DND-41 (cell line): ENCODE results near the gene MGA.
A peak's percentile ranks its signal among the peaks of the same experiment; 100 is the strongest.

Source experiments
- ATAC-seq: fragments of 200-7000 bp; cut with Tn5 transposase; 3 replicates; pipeline ENCODE4 v1.9.1; 2021; ENCODE audit warnings: low read depth; ENCODE audit not compliant: insufficient read depth
- DNase-seq: peaks from one replicate; pipeline ENCODE4 v3.0.0-alpha.2; 2020
- H2AFZ ChIP-seq: 2 replicates; pipeline ENCODE4 v1.6.0; 2012; ENCODE audit warnings: low read depth, low read length
- H3K27ac ChIP-seq: 2 replicates; pipeline ENCODE4 v1.5.1; 2012; ENCODE audit warnings: low read length, inconsistent platforms
- H3K27me3 ChIP-seq: fragments of 200-600 bp; sonication (generic); 2 replicates; pipeline ENCODE4 v1.6.0; 2012; ENCODE audit warnings: low read length, mild to moderate bottlenecking, inconsistent platforms; ENCODE audit not compliant: insufficient read depth, poor library complexity
- H3K36me3 ChIP-seq: 2 replicates; pipeline ENCODE4 v1.5.1; 2012; ENCODE audit warnings: low read length, inconsistent platforms; ENCODE audit not compliant: insufficient read depth
- H3K4me1 ChIP-seq: 2 replicates; pipeline ENCODE4 v1.5.1; 2012; ENCODE audit warnings: mild to moderate bottlenecking, low read length; ENCODE audit not compliant: insufficient read depth
- H3K4me2 ChIP-seq: 2 replicates; pipeline ENCODE4 v1.6.0; 2012; ENCODE audit warnings: mild to moderate bottlenecking, moderate library complexity, low read length, inconsistent platforms; ENCODE audit not compliant: insufficient read depth
- H3K4me3 ChIP-seq, 2 experiments: fragments of 200-600 bp in 1 of 2; shearing (Covaris generic) in 1 of 2; 2 replicates each; pipeline ENCODE4 v1.5.1; 2012 to 2016; ENCODE audit warnings: inconsistent platforms in 2 of 2, low read length in 2 of 2, mild to moderate bottlenecking in 2 of 2, low read depth in 1 of 2, moderate library complexity in 1 of 2
- H3K79me2 ChIP-seq: 2 replicates; pipeline ENCODE4 v1.6.0; 2012; ENCODE audit warnings: low read length, inconsistent platforms; ENCODE audit not compliant: insufficient read depth
- H3K9ac ChIP-seq: 2 replicates; pipeline ENCODE4 v1.6.0; 2012; ENCODE audit warnings: low read depth, mild to moderate bottlenecking, inconsistent platforms, low read length, moderate library complexity
- H3K9me3 ChIP-seq: 2 replicates; pipeline ENCODE4 v1.5.1; 2012; ENCODE audit warnings: low read length, moderate library complexity, mild to moderate bottlenecking, inconsistent platforms; ENCODE audit not compliant: insufficient read depth, severe bottlenecking
- H4K20me1 ChIP-seq: 2 replicates; pipeline ENCODE4 v1.6.0; 2012; ENCODE audit warnings: low read length; ENCODE audit not compliant: insufficient read depth
- EZH2 ChIP-seq: IDR thresholded peaks from 3 replicates; pipeline ENCODE4 v1.6.1; 2012; ENCODE audit warnings: borderline replicate concordance, low read depth, mild to moderate bottlenecking, moderate library complexity, low read length, inconsistent platforms; ENCODE audit not compliant: severe bottlenecking
- TF ChIP-seq, protein P1 (sequence below): IDR thresholded peaks from 2 replicates; pipeline ENCODE4 v1.5.1; 2012; ENCODE audit warnings: borderline replicate concordance, low read length, moderate library complexity, mild to moderate bottlenecking; ENCODE audit not compliant: poor library complexity, severe bottlenecking; ENCODE audit errors: extremely low read depth

MGA gene

DNA sequence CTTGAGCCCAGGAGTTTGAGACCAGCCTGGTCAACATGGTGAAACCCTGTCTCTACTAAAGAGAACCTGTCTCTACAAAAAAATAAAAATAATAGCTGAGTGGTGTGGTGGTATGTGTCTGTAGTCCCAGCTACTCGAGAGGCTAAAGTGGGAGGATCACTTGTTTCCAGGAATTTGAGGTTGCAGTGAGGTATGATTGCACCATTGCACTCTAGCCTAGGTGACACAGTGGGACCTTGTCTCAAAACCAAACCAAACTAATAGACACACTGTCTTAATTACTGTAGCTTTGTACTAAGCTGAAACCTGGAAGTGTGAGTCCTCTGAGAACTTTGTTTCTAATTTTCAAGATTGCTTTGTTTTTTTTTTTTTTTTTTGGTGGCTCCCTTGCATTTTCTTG is 30.4 kb downstream of the MGA start:
- DNase-seq, result no peak

DNA sequence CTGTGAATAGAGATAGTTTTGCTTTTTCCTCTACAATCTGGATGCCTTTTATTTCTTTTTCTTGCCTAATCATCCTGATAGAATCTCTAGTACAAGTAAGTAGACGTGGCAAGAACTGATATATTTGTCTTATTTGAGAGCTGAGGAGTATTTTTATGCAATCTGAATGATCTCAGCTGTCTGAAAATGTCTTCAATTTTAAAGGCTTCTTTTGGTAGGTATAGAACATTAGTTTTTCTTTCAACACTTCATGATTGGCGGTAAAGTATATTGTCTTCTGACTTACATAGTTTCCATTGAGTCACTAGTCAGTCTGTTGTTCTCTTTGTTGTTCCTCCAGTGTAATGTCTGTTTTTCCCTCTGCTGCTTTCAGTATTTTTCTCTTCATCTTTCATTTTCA is 31.3 kb downstream of the MGA start:
- Histone ChIP-seq H3K9me3 (no peaks in the 10 kb centered on the region), H3K36me3 (peaks cover 5% of the 10 kb centered on the region), H2AFZ (no peak overlapping the region), H3K27ac (peak overlapping the region; percentile 26; the same call in 1 of the 2 replicates), H3K4me3 (no peak overlapping the region), H3K27me3 (no peaks in the 10 kb centered on the region), H3K4me2 (peak overlapping the region; percentile 15; the same call in 1 of the 2 replicates), H4K20me1 (peaks cover 11% of the 10 kb centered on the region; the same call in 1 of the 2 replicates), H3K4me1 (peaks cover 43% of the 10 kb centered on the region), H3K79me2 (peaks cover 95% of the 10 kb centered on the region), H3K9ac (no peak overlapping the region)
- no peak for DNase-seq
- no peak for ATAC-seq
- no peak for TF ChIP-seq EZH2
- TF ChIP-seq, protein P1, sequence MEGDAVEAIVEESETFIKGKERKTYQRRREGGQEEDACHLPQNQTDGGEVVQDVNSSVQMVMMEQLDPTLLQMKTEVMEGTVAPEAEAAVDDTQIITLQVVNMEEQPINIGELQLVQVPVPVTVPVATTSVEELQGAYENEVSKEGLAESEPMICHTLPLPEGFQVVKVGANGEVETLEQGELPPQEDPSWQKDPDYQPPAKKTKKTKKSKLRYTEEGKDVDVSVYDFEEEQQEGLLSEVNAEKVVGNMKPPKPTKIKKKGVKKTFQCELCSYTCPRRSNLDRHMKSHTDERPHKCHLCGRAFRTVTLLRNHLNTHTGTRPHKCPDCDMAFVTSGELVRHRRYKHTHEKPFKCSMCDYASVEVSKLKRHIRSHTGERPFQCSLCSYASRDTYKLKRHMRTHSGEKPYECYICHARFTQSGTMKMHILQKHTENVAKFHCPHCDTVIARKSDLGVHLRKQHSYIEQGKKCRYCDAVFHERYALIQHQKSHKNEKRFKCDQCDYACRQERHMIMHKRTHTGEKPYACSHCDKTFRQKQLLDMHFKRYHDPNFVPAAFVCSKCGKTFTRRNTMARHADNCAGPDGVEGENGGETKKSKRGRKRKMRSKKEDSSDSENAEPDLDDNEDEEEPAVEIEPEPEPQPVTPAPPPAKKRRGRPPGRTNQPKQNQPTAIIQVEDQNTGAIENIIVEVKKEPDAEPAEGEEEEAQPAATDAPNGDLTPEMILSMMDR, result no peak

More for the DNA sequence above, 30.4 kb downstream of the MGA start:
- Histone ChIP-seq H3K4me3 (no peak overlapping the region), H2AFZ (no peak overlapping the region), H3K9me3 (no peaks in the 10 kb centered on the region), H3K36me3 (no peaks in the 10 kb centered on the region), H3K27ac (no peak overlapping the region), H3K27me3 (no peaks in the 10 kb centered on the region), H3K79me2 (peaks cover 94% of the 10 kb centered on the region), H3K4me1 (peaks cover 35% of the 10 kb centered on the region), H3K4me2 (no peak overlapping the region), H3K9ac (no peak overlapping the region), H4K20me1 (peaks cover 11% of the 10 kb centered on the region; the same call in 1 of the 2 replicates)
- ATAC-seq, result no peak
- TF ChIP-seq, protein P1, result no peak
- no peak for TF ChIP-seq EZH2

DNA sequence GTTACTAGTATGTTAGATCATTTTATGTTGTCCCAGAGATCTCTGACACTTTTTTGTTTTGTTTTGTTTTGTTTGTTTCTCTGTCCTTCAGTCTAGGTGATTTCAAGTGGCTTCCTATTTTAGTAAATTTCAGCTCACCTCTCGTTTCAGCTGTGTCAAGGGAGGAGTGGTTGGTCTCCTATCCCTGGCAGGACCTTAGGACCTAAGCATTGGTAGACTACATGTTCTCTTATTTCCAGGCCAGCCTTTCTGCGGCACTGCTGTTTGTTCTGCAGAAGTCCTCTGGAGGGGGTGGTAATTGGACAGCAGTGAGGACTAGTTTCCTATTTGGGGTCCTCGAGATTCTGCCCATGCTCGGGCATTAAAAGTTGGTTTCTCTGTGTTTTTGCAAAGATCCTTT is 31.8 kb downstream of the MGA start:
- Histone ChIP-seq H2AFZ (no peak overlapping the region), H3K79me2 (peaks cover 95% of the 10 kb centered on the region), H3K27ac (peak overlapping the region; percentile 26; the same call in 1 of the 2 replicates), H3K4me3 (no peak overlapping the region), H3K9ac (no peak overlapping the region), H4K20me1 (peaks cover 11% of the 10 kb centered on the region; the same call in 1 of the 2 replicates), H3K36me3 (peaks cover 10% of the 10 kb centered on the region), H3K4me2 (peak overlapping the region; percentile 15; the same call in 1 of the 2 replicates), H3K4me1 (peaks cover 43% of the 10 kb centered on the region), H3K9me3 (no peaks in the 10 kb centered on the region), H3K27me3 (no peaks in the 10 kb centered on the region)
- TF ChIP-seq, protein P1, result no peak
- TF ChIP-seq EZH2, result no peak
- DNase-seq, result no peak
- ATAC-seq, result no peak
